Measurements from ENCODE around the gene MT1E. TPM values are rescaled to one million over a fixed set of nuclear protein-coding genes. Genes with fewer than 3 reads are reported as not detected.
A peak's percentile ranks its signal among the peaks of the same experiment; 100 is the strongest.

MT1E gene
- total and polyA plus RNA-seq, 10 donors = 2.5 to 49.6 (median 27.0) TPM

DNA sequence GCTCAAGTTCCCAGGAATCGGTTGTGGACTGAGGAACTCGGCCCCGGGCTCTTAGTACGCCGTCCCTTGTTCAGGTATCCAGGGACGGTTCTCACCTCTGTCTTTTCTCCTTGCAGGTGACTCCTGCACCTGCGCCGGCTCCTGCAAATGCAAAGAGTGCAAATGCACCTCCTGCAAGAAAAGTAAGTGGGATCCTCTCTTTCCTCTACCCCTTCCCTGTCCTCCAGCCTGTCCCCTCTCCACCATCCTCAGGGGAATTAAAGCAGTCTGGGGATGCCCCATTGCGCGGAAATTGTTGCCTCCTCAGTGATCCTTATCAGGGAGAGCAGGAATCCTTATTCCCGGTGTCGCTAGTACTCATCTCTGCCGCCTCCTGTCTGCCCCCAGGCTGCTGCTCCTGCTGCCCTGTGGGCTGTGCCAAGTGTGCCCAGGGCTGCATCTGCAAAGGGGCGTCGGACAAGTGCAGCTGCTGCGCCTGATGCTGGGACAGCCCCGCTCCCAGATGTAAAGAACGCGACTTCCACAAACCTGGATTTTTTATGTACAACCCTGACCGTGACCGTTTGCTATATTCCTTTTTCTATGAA lies 16.6 kb upstream of the MT1E start:
- no peak for DNase-seq
- TF ChIP-seq POLR2A (IDR thresholded peaks at IDR 0.05) (no peak), POLR2AphosphoS5 (IDR thresholded peaks at IDR 0.05) (peak in 2 of 3 donors; percentile 25 to 36)

DNA sequence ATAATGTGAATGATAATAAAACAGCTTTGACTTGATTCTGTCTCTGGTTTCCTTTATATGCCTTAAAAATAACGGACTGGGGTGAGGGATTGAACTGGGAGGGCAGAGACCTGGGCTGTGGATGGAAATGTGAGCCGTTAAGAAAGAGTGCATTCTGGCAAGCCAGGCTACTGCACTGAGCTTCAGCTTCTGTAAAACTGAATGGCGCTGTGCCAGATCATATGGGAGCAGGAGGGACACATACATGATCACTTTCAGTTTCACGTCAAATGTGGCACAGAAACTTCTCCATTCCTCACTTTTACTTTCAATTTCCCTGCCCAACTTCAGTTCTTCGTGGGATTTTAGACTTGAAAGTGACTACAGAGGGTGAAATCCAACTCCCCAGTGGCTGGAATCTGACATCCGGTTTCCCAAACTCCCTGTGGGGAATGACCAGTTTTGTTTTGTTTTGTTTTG lies 16.1 kb upstream of the MT1E start:
- peak; percentile 84 for DNase-seq
- peak overlapping the region; percentile 37 to 75 (median 61) for H3K4me3 ChIP-seq
- peak overlapping the region; percentile 78 to 96 (median 89) for H3K27ac ChIP-seq
- no peaks in the 10 kb centered on the region for H3K36me3 ChIP-seq
- no peaks in the 10 kb centered on the region for H3K27me3 ChIP-seq (replicated peaks in 1 of 7)
- peak in 1 of 3 donors; percentile 85 for TF ChIP-seq POLR2AphosphoS5 (IDR thresholded peaks at IDR 0.05)
- TF ChIP-seq, protein P1, sequence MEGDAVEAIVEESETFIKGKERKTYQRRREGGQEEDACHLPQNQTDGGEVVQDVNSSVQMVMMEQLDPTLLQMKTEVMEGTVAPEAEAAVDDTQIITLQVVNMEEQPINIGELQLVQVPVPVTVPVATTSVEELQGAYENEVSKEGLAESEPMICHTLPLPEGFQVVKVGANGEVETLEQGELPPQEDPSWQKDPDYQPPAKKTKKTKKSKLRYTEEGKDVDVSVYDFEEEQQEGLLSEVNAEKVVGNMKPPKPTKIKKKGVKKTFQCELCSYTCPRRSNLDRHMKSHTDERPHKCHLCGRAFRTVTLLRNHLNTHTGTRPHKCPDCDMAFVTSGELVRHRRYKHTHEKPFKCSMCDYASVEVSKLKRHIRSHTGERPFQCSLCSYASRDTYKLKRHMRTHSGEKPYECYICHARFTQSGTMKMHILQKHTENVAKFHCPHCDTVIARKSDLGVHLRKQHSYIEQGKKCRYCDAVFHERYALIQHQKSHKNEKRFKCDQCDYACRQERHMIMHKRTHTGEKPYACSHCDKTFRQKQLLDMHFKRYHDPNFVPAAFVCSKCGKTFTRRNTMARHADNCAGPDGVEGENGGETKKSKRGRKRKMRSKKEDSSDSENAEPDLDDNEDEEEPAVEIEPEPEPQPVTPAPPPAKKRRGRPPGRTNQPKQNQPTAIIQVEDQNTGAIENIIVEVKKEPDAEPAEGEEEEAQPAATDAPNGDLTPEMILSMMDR (IDR thresholded peaks at IDR 0.05 in 8 of 11, conservative IDR thresholded peaks at IDR 0.05 in 3 of 11) = peak in 2 of 11 experiments; percentile 7 to 12
- peak in 1 of 3 donors; percentile 32 for TF ChIP-seq POLR2A (IDR thresholded peaks at IDR 0.05)
- WGBS, 5 donors = 0 to 1% (median 0%) methylated on average over 6 of the region's 6 CpGs
- no peaks in the 10 kb centered on the region for H3K9me3 ChIP-seq
- H3K4me1 ChIP-seq = peaks cover 24 to 65% (median 47%) of the 10 kb centered on the region in 6 donors
- intact Hi-C loops (cut with DNase I; ENCODE audit: low total_unique reads) = loop anchor here (10.0 kb wide), 2 partner anchors 75 to 95 kb away; partner anchors contain the start of gene MT1X

More for the DNA sequence above, 16.6 kb upstream of the MT1E start:
- Histone ChIP-seq H3K36me3 (no peaks in the 10 kb centered on the region), H3K27me3 (replicated peaks in 1 of 7) (no peaks in the 10 kb centered on the region), H3K4me1 (peaks cover 24 to 67% (median 47%) of the 10 kb centered on the region in 6 donors), H3K4me3 (peak overlapping the region; percentile 37 to 75 (median 61)), H3K27ac (peak overlapping the region; percentile 78 to 96 (median 89)), H3K9me3 (no peaks in the 10 kb centered on the region)
- 0 to 1% (median 1%) methylated on average over 21 of the region's 21 CpGs for WGBS, 5 donors
- intact Hi-C loops (cut with DNase I; ENCODE audit: low total_unique reads) = loop anchor here (10.0 kb wide), 2 partner anchors 76 to 94 kb away; partner anchors contain the start of gene MT1X

DNA sequence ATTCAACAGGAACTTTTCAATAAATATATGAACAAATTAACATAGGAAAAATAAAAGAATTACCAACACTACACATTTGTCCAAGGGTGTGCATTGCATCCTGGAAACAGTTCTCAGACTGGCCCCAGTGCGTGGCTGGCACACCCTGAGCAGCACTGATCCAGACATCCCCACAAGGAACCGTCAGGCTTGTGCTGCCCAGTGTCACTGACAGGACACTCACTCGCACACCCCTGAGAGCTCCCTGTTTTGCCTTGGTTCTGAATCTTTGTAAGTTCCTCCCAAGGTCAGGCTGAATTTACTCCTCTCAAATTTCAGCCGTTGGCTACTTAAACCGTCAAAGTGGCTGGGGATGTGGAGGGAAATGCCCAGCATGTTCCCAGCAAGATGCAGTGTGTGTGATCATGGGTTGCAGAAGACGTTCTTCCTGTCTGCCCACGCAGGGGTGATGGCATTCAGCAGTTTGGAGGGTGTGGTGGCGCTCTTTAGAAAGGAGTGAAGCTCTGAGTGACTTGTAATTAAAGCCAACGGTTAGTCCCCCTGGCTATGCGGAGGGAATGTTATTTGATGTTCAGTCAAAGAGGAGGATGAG lies 15.5 kb upstream of the MT1E start:
- Histone ChIP-seq H3K36me3 (no peaks in the 10 kb centered on the region), H3K4me1 (peaks cover 24 to 65% (median 47%) of the 10 kb centered on the region in 6 donors), H3K9me3 (no peaks in the 10 kb centered on the region), H3K27me3 (replicated peaks in 1 of 7) (no peaks in the 10 kb centered on the region), H3K4me3 (peak overlapping the region in 6 of 8 donors; percentile 4 to 75 (median 61)), H3K27ac (peak overlapping the region; percentile 78 to 96 (median 89))
- TF ChIP-seq POLR2A (IDR thresholded peaks at IDR 0.05) (no peak), POLR2AphosphoS5 (IDR thresholded peaks at IDR 0.05) (peak in 2 of 3 donors; percentile 56 to 89)
- DNase-seq = peak; percentile 80
- intact Hi-C loops (cut with DNase I; ENCODE audit: low total_unique reads) = no loop called here
- WGBS, 5 donors = 19 to 34% (median 28%) methylated on average over 10 of the region's 10 CpGs

DNA sequence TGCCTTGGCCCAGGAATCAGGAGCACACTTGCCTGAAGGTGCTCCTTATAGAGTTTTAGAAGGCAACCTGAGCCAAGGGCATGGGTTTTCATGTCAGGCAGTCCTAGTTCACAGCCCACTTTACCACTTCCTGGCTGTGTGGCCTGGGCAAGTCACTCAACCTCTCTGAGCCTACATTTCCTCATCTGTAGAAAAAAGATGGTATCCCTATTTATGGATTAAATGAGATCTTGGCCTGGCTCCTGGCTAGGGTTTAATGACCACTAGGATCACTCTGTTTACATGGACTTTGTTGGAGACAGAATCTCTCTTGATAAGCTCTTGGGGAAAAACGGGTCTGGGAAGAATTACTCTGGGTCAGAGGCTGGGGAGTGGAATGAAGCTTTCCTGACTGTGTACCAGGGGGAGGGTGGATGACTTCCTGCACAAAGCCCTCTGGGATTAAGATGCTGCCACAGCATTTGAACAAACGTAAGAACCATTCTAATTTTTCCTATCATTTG lies 14.9 kb upstream of the MT1E start:
- intact Hi-C loops (cut with DNase I; ENCODE audit: low total_unique reads) = no loop called here
- TF ChIP-seq, protein P1 (IDR thresholded peaks at IDR 0.05 in 8 of 11, conservative IDR thresholded peaks at IDR 0.05 in 3 of 11) = no peak
- TF ChIP-seq POLR2AphosphoS5 (IDR thresholded peaks at IDR 0.05) (no peak), POLR2A (IDR thresholded peaks at IDR 0.05) (no peak)
- Histone ChIP-seq H3K27ac (peak overlapping the region; percentile 78 to 96 (median 89)), H3K4me1 (peaks cover 24 to 62% (median 47%) of the 10 kb centered on the region in 6 donors), H3K4me3 (peak overlapping the region in 1 of 8 donors; percentile 75), H3K9me3 (no peaks in the 10 kb centered on the region), H3K27me3 (replicated peaks in 1 of 7) (no peaks in the 10 kb centered on the region), H3K36me3 (no peaks in the 10 kb centered on the region)
- no peak for DNase-seq
- 39 to 61% (median 48%) methylated on average over 2 of the region's 2 CpGs for WGBS, 5 donors
